ENCODE measurements around the gene PDE1A. TPM values are rescaled to one million over a fixed set of nuclear protein-coding genes. Genes with fewer than 3 reads are reported as not detected.

PDE1A gene
- total RNA-seq, 1 experiment from 2014 or later: 3.1 TPM

DNA sequence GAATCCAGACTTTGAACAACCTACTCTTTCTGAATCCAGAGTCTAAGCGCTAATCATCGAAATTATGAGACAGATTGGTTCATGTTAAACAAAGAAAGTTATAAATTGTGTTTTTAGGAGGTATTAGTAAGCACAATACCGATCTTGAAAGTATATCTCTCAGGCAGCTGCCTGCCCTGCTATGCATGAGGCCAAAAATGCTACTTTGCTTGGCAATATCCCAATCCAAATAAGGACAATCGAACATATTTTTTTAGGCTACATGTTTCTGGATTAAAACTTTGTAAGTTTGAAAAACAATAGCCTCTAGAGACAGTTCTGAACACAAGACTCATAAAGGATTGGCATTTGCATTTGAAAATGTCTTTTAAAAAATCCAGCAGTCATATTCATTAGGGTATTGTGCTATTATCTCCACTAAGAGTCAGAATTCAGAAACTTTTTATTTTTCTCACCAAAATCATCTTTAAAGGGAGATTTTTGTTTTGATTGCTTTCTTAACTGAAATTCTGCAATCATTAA, 167.1 kb downstream of the PDE1A start:
- ChIA-PET POLR2A (ENCODE audit: low non-redundant PET) (no interaction called here), CTCF (no interaction called here)
- no peak overlapping the region for H3K27ac ChIP-seq (ENCODE audit: low read depth, low read length, poor library complexity, severe bottlenecking)
- no peaks in the 10 kb centered on the region for H3K9me3 ChIP-seq (ENCODE audit: low read depth, low read length, poor library complexity, severe bottlenecking)
- intact Hi-C loops (cut with micrococcal nuclease; ENCODE audit: unreplicated experiment): no loop called here
- H3K36me3 ChIP-seq (ENCODE audit: insufficient read depth, low read length, poor library complexity, severe bottlenecking): no peaks in the 10 kb centered on the region
- H3K4me1 ChIP-seq (ENCODE audit: insufficient read depth, low read length, poor library complexity, severe bottlenecking): no peaks in the 10 kb centered on the region
- BruUV-seq (replicated peaks): no TSS peak
- H3K27me3 ChIP-seq (replicated peaks; ENCODE audit: insufficient read depth, low read depth, low read length, poor library complexity): no peaks in the 10 kb centered on the region
- TF ChIP-seq, protein P1, sequence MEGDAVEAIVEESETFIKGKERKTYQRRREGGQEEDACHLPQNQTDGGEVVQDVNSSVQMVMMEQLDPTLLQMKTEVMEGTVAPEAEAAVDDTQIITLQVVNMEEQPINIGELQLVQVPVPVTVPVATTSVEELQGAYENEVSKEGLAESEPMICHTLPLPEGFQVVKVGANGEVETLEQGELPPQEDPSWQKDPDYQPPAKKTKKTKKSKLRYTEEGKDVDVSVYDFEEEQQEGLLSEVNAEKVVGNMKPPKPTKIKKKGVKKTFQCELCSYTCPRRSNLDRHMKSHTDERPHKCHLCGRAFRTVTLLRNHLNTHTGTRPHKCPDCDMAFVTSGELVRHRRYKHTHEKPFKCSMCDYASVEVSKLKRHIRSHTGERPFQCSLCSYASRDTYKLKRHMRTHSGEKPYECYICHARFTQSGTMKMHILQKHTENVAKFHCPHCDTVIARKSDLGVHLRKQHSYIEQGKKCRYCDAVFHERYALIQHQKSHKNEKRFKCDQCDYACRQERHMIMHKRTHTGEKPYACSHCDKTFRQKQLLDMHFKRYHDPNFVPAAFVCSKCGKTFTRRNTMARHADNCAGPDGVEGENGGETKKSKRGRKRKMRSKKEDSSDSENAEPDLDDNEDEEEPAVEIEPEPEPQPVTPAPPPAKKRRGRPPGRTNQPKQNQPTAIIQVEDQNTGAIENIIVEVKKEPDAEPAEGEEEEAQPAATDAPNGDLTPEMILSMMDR (conservative IDR thresholded peaks at IDR 0.05; ENCODE audit: low read depth, low read length): no peak
- no peak for TF ChIP-seq EZH2 (IDR thresholded peaks at IDR 0.05; ENCODE audit: borderline replicate concordance, low read depth, low read length, poor library complexity, severe bottlenecking)
- no peak for DNase-seq (ENCODE audit: low spot score)
- no peak overlapping the region for H3K4me3 ChIP-seq (ENCODE audit: low read depth, low read length, poor library complexity, severe bottlenecking)

DNA sequence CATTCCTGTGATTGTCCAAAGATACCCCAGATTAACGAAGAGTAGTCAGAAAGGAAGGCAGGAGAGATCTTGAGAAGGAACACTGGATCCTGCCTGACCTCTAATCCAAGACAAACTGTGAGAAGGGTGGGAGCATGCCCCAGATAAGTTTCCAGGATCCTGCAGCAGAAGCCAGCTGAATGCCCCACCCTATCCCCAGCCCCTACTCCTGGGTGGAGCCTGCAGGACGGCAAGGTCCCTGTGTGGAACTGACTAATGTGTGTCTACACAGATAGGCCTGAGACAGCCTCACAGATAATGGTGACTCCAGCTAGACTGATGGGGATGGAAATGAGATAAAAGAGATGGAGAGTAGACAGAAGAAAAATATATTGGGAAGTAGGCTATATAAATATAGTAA, 174.3 kb downstream of the PDE1A start:
- intact Hi-C loops (cut with micrococcal nuclease; ENCODE audit: unreplicated experiment): no loop called here
- Histone ChIP-seq H3K36me3 (ENCODE audit: insufficient read depth, low read length, poor library complexity, severe bottlenecking) (no peaks in the 10 kb centered on the region), H3K27ac (ENCODE audit: low read depth, low read length, poor library complexity, severe bottlenecking) (no peak overlapping the region), H3K4me3 (ENCODE audit: low read depth, low read length, poor library complexity, severe bottlenecking) (no peak overlapping the region), H3K27me3 (replicated peaks; ENCODE audit: insufficient read depth, low read depth, low read length, poor library complexity) (no peaks in the 10 kb centered on the region), H3K4me1 (ENCODE audit: insufficient read depth, low read length, poor library complexity, severe bottlenecking) (no peaks in the 10 kb centered on the region), H3K9me3 (ENCODE audit: low read depth, low read length, poor library complexity, severe bottlenecking) (no peaks in the 10 kb centered on the region)
- no peak for DNase-seq (ENCODE audit: low spot score)
- CTCF ChIA-PET: no interaction called here
- no peak for TF ChIP-seq EZH2 (IDR thresholded peaks at IDR 0.05; ENCODE audit: borderline replicate concordance, low read depth, low read length, poor library complexity, severe bottlenecking)
- TF ChIP-seq, protein P1 (conservative IDR thresholded peaks at IDR 0.05; ENCODE audit: low read depth, low read length): no peak
- POLR2A ChIA-PET (ENCODE audit: low non-redundant PET): no interaction called here
- BruUV-seq (replicated peaks): no TSS peak

DNA sequence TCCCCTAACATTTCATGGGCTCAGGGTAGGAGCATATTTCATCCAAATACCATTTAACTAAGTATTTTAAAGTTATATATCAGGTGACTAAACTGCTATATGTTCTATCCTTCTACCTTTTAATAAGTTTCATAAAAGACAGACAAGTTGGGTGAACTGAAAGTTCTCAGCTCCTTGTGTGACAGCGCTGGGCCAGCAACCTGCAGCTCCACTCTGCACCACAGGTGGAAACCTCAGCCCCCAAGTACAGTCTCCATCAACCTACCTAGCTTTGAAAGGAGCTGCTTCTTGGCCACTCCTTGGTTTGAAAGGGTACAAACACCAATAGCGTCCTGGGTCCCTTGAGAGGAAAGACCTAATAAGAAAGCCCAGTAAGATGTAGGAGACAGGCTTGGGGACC, 177.9 kb downstream of the PDE1A start:
- TF ChIP-seq EZH2 (IDR thresholded peaks at IDR 0.05; ENCODE audit: borderline replicate concordance, low read depth, low read length, poor library complexity, severe bottlenecking): no peak
- TF ChIP-seq, protein P1 (conservative IDR thresholded peaks at IDR 0.05; ENCODE audit: low read depth, low read length): no peak
- BruUV-seq (replicated peaks): no TSS peak
- H3K27me3 ChIP-seq (replicated peaks; ENCODE audit: insufficient read depth, low read depth, low read length, poor library complexity): no peaks in the 10 kb centered on the region
- H3K4me3 ChIP-seq (ENCODE audit: low read depth, low read length, poor library complexity, severe bottlenecking): no peak overlapping the region
- no peaks in the 10 kb centered on the region for H3K9me3 ChIP-seq (ENCODE audit: low read depth, low read length, poor library complexity, severe bottlenecking)
- POLR2A ChIA-PET (ENCODE audit: low non-redundant PET): interaction anchor here (0.7 kb wide), 1 partner anchor 19 kb away, joined by 5 read pairs; no protein-coding TSS in a partner anchor
- CTCF ChIA-PET: no interaction called here
- no peak overlapping the region for H3K27ac ChIP-seq (ENCODE audit: low read depth, low read length, poor library complexity, severe bottlenecking)
- intact Hi-C loops (cut with micrococcal nuclease; ENCODE audit: unreplicated experiment): no loop called here
- no peak for DNase-seq (ENCODE audit: low spot score)
- H3K36me3 ChIP-seq (ENCODE audit: insufficient read depth, low read length, poor library complexity, severe bottlenecking): no peaks in the 10 kb centered on the region
- no peaks in the 10 kb centered on the region for H3K4me1 ChIP-seq (ENCODE audit: insufficient read depth, low read length, poor library complexity, severe bottlenecking)
